Psoas muscle (tissue), 8 donors: ENCODE results near the gene OSBPL5. TPM values are rescaled to one million over a fixed set of nuclear protein-coding genes. Genes with fewer than 3 reads are reported as not detected.

ENCODE experiments used
- ATAC-seq, 4 donors: fragments of 200-7000 bp; cut with Tn5 transposase; one replicate each; pipeline ENCODE4 v1.9.1; 2020; ENCODE audit warnings: moderate library complexity in 3 of 4, mild to moderate bottlenecking in 2 of 4
- DNase-seq, 2 donors: peaks; one replicate each; pipeline ENCODE4 v3.0.0-alpha.2; 2020
- H3K27ac ChIP-seq: fragments of 200-600 bp; one replicate; pipeline ENCODE4 v1.8.0; 2022
- H3K27me3 ChIP-seq, 3 donors: fragments of 200-600 bp in 1 of 3; one replicate each; pipeline versions ENCODE4 v1.6.1 to v1.8.0; 2013 to 2022; ENCODE audit warnings: low read length in 2 of 3, mild to moderate bottlenecking in 2 of 3, moderate library complexity in 1 of 3; ENCODE audit not compliant: insufficient read depth in 3 of 3
- H3K36me3 ChIP-seq, 2 donors: fragments of 200-600 bp in 1 of 2; one replicate each; pipeline versions ENCODE4 v1.6.1 to v1.8.0; 2013 to 2022; ENCODE audit warnings: low read depth in 1 of 2, mild to moderate bottlenecking in 1 of 2, moderate library complexity in 1 of 2; ENCODE audit not compliant: insufficient read depth in 1 of 2
- H3K4me1 ChIP-seq: fragments of 200-600 bp; one replicate; pipeline ENCODE4 v1.8.0; 2022
- H3K4me3 ChIP-seq: fragments of 200-600 bp; one replicate; pipeline ENCODE4 v1.8.0; 2022; ENCODE audit warnings: mild to moderate bottlenecking
- H3K9me3 ChIP-seq: fragments of 200-600 bp; one replicate; pipeline ENCODE4 v1.8.0; 2022
- WGBS, 3 donors: extraction: QIAGEN DNeasy Blood & Tissue Kit; methylation state at CpG; one replicate each; pipeline versions ENCODE4 v1.1.6 to v1.1.7; 2013; 5-methylcytosine and 5-hydroxymethylcytosine counted together
- intact Hi-C, 2 donors: fragments of 100-400 bp; cut with DNase I; formaldehyde crosslinking; loops; one replicate each; pipeline versions ENCODE4 v1.11.0 to v1.14.2; 2022
- polyA plus RNA-seq, 3 donors: library from polyadenylated mRNA; stranded (reverse); fragments of 200-250 nt; gene quantifications; one replicate each; pipeline ENCODE4 v1.2.3, GENCODE V29; 2013
- total RNA-seq, 4 donors: library from RNA; stranded (reverse); fragmentation: NEBNext Ultra II Directional in 2 of 4; extraction: Animal tissue kit (Norgen Biotek cat#: 25700) in 2 of 4; gene quantifications; one replicate each; pipeline versions ENCODE4 v1.2.1 to v1.2.4, GENCODE V29; 2021 to 2023
- TF ChIP-seq, protein P1 (sequence below): fragments of 200-600 bp; IDR thresholded peaks from one replicate; pipeline ENCODE4 v1.8.0; 2022; ENCODE audit warnings: antibody characterized with exemption
- donor health status: healthy with polysubstance abuse.
- donor health status: DM: no; HTN: no; CAD: no; lungs with moderate emphysema.
- donor health status: Bipolar disorder and iron deficiency.
- donor health status: healthy.
- donor health status: DM: yes; HTN: yes; CAD: no.
- donor health status: DM: no; HTN: no; CAD: no.
- donor health status: DM: no; HTN: no; CAD: no.
- donor health status: DM: yes; HTN: yes; CAD: no.

The OSBPL5 gene
- total and polyA plus RNA-seq, 7 donors = 3.4 to 12.4 (median 6.9) TPM

GRCh38 chr11:3152471-3153110 lies 12.5 kb downstream of the OSBPL5 start:
- intact Hi-C loops = no loop called here
- no peak overlapping the region for H3K27ac ChIP-seq
- no peak overlapping the region for H3K4me3 ChIP-seq
- 90 to 93% (median 92%) methylated on average over 29 of the region's 29 CpGs for WGBS, 3 donors
- DNase-seq (peak; percentile 8 to 46), ATAC-seq (no peak)
- no peaks in the 10 kb centered on the region for H3K36me3 ChIP-seq
- no peaks in the 10 kb centered on the region for H3K9me3 ChIP-seq
- TF ChIP-seq, protein P1, sequence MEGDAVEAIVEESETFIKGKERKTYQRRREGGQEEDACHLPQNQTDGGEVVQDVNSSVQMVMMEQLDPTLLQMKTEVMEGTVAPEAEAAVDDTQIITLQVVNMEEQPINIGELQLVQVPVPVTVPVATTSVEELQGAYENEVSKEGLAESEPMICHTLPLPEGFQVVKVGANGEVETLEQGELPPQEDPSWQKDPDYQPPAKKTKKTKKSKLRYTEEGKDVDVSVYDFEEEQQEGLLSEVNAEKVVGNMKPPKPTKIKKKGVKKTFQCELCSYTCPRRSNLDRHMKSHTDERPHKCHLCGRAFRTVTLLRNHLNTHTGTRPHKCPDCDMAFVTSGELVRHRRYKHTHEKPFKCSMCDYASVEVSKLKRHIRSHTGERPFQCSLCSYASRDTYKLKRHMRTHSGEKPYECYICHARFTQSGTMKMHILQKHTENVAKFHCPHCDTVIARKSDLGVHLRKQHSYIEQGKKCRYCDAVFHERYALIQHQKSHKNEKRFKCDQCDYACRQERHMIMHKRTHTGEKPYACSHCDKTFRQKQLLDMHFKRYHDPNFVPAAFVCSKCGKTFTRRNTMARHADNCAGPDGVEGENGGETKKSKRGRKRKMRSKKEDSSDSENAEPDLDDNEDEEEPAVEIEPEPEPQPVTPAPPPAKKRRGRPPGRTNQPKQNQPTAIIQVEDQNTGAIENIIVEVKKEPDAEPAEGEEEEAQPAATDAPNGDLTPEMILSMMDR = no peak
- H3K4me1 ChIP-seq = peaks cover 48% of the 10 kb centered on the region
- no peaks in the 10 kb centered on the region for H3K27me3 ChIP-seq

DNA sequence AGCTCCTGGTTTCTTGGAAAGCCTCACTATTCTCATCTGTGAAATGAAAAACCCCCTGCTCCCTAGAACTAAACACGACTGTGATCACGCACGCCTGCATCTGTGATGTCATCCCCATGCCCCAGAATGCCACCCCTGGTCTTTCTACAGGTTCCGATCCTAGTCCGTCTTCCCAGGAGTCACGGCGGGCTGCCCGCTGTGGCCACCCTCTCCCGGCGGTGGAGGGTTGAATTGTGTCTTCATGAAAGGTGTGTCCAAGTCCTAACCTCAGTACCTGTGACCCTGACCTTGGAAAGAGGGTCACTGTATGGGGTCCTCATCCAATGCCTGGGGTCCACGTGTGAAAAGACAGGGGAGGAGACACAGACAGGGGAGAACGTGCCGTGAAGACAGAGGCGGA lies 14.4 kb downstream of the OSBPL5 start:
- Histone ChIP-seq H3K27me3 (no peaks in the 10 kb centered on the region), H3K9me3 (no peaks in the 10 kb centered on the region), H3K27ac (no peak overlapping the region), H3K4me1 (peaks cover 52% of the 10 kb centered on the region), H3K4me3 (no peak overlapping the region), H3K36me3 (no peaks in the 10 kb centered on the region)
- ATAC-seq (no peak), DNase-seq (no peak)
- 91 to 94% (median 93%) methylated on average over 14 of the region's 14 CpGs for WGBS, 3 donors
- intact Hi-C loops = no loop called here
- TF ChIP-seq, protein P1 = no peak

- Histone ChIP-seq H3K27me3 (no peaks in the 10 kb centered on the region), H3K4me1 (peaks cover 47% of the 10 kb centered on the region), H3K9me3 (no peaks in the 10 kb centered on the region), H3K36me3 (no peaks in the 10 kb centered on the region), H3K4me3 (no peak overlapping the region), H3K27ac (no peak overlapping the region)
- ATAC-seq (no peak), DNase-seq (no peak)
- TF ChIP-seq, protein P1 = no peak
- 32 to 48% (median 36%) methylated on average over 4 of the region's 4 CpGs for WGBS, 3 donors
- intact Hi-C loops = no loop called here
Measured at GRCh38 chr11:3149852-3150188, 15.3 kb downstream of the OSBPL5 start.

DNA sequence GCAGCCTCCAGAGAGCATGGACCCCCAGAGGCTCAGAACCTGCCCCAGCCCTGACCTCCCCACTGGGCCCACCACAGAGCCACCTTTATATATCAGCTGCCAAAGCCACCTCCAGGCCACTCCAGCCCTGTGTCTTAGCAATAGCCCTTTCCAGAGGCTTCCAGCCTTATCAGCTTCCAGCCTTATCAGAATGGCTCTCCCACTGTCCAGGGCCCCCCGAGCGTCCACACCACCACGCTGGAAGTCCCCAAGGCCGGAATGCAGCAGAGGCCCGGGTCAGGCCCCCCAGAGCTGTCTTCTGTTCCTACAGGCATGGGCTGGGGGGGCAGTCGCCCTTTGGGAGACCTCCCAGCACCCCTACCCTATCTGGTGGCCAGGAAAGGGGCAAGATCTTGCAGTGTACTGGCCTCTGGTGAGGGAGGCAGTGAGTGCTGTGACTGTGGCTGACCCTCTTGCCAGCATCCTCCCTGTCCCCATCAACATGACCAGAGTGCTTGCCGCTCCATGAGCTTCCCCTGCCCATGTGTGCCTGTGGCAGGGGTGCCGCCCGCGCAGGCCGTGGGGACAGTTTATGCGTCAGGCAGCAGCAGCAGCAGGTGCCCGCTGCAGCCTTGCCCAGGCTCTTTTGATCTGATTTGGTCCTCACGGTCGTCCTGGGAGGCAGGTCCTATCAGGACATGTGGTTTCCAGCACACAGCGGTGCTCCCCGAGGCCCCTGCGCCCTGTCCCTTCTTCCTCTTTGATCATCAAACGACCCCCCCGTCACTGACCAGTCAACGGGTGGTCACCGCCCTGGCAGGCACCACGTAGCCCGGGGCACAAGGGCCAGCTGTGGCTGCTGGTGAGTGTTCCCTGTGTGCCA lies 15.9 kb downstream of the OSBPL5 start:
- H3K27me3 ChIP-seq = no peaks in the 10 kb centered on the region
- intact Hi-C loops = no loop called here
- no peaks in the 10 kb centered on the region for H3K36me3 ChIP-seq
- no peak overlapping the region for H3K4me3 ChIP-seq
- no peak for ATAC-seq
- TF ChIP-seq, protein P1 = no peak
- no peaks in the 10 kb centered on the region for H3K9me3 ChIP-seq
- 70 to 79% (median 70%) methylated on average over 24 of the region's 24 CpGs for WGBS, 3 donors
- peaks cover 41% of the 10 kb centered on the region for H3K4me1 ChIP-seq
- DNase-seq = no peak
- no peak overlapping the region for H3K27ac ChIP-seq
